K562 (cell line): Measurements from ENCODE around the gene CNNM3. TPM values are rescaled to one million over a fixed set of nuclear protein-coding genes. Genes with fewer than 3 reads are reported as not detected.

ENCODE experiments used
- CHD2 ChIP-seq: IDR thresholded peaks from 2 replicates; pipeline ENCODE4 v1.6.1; 2011; ENCODE audit warnings: low read depth, low read length
- MGA ChIP-seq: fragments of 450-650 bp; IDR thresholded peaks from 2 replicates; pipeline ENCODE4 v1.6.1; 2016; ENCODE audit warnings: mild to moderate bottlenecking, moderate library complexity
- polyA plus RNA-seq, 8 experiments: library from polyadenylated mRNA; depleted of rRNA in 4 of 8; stranded (reverse) in 5 of 8; unstranded in 3 of 8; fragments of >200 nt; fragmentation: Nextera tagmentation in 2 of 8; fragmentation: Illumina TruSeq in 1 of 8; extraction: Ambion mirVana in 2 of 8; extraction: Trizol in 1 of 8; gene quantifications; 2 replicates each; pipeline versions ENCODE4 v1.2.1 to v1.2.3, GENCODE V29; 2011 to 2014; ENCODE audit warnings: inconsistent platforms in 1 of 8, missing spikeins in 1 of 8
- total RNA-seq, 7 experiments: library from RNA; depleted of rRNA in 6 of 7; stranded (reverse); fragments of >200 nt in 6 of 7; fragmentation: Illumina TruSeq in 2 of 7; extraction: Trizol in 2 of 7; gene quantifications; 2 replicates each; pipeline versions ENCODE4 v1.2.1 to v1.2.3, GENCODE V29; 2011 to 2021; ENCODE audit warnings: low replicate concordance in 1 of 7

CNNM3 gene
- total and polyA plus RNA-seq, 9 of the 15 experiments (the other 6 are each of a cell fraction or from before 2014, with no cell fraction given), result 1.4 to 16.9 (median 6.5) TPM

DNA sequence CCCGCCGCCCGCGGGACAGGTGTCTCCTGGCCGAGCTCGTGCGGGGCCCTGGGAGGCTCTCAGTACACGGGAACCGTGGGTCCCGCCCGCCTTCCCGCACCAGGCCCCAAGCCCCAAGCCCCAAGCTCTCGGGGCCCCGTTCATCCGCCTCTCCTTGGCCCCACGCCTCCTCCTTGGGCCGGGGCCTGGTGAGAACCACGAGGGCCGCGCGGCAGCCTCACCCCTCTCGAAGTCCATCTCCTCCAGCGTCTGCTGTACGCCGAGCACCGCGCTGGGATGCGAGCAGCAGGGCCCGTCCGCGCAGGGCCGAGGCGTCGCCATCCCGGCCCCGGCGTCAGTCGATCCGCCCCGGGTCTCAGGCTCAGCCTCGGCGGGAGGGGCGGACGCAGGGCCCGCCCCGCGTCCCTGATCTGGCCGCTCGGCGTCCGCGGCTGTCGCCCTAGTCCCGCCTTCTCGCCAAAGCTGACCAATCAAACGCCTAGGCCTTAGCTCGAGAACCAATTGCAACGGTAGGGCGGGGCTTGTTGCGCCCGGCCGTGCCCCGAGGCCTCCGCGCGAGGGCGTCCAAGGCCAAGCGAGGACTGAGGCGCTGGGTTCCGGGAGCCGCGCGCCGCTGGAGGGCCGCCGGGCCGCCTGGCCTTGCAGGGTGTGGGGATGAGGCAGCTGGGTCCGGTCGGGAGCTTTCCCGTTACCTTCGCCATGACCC, 41.8 kb downstream of the CNNM3 start, which contains the start of gene ANKRD39 (continued):
- TF ChIP-seq MGA (peak; percentile 8; the same call in 1 of the 2 replicates), CHD2 (peak; percentile 89)
